ENCODE data around the gene ZNF43.
"Not testable (repeated sequence)": the region's sequence is repeated elsewhere in the genome, so short reads cannot be mapped to it uniquely, and the experiment has no call there.

Gene ZNF43

GRCh38 chr19:21835810-21836444 lies at the start of gene ZNF43:
TSS of gene ZNF43 (minus strand) at chr19:21836182. CDS start at chr19:21836038, 144 bp downstream.
- DNase-seq, result peak; percentile 6

GRCh38 chr19:21885516-21885915 lies 49.5 kb upstream of the ZNF43 start:
- not testable (repeated sequence) for DNase-seq

- DNase-seq, result not testable (repeated sequence)
Measured at GRCh38 chr19:21884786-21885185, 48.8 kb upstream of the ZNF43 start.

DNA sequence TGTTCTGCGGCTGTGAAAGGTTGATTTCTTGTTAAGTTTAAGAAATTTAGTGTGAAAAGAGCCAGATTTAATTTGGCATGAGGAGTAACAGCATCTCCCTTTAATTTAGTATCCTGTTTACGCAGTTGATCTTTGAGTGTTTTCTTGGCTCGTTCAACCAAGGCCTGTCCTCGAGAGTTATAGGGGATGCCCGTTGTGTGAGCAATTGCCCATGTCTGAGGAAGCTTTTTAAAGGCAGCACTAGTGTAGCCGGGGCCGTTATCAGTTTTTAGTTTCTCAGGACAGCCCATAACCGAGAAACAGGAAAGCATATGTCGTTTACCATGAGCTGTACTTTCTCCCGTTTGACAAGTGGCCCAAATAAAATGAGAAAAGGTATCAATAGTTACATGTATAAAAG lies 47.5 kb upstream of the ZNF43 start:
- no peak for DNase-seq

DNA sequence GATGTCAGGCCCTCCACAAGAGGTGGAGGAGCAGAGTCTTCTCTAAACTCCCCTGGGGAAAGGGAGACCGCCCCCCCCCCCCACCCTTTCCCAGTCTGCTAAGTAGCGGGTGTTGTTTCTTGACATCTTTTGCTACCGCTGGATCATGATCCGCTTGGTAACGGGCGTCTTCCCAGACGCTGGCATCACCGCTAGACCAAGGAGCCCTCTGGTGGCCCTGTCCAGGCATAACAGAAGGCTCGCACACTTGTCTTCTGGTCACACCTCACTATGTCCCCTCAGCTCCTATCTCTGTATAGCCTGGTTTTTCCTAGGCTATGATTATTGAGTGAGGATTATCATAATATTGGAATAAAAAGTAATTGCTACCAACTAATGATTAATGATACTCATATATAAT lies 44.8 kb upstream of the ZNF43 start:
- not testable (repeated sequence) for DNase-seq

DNA sequence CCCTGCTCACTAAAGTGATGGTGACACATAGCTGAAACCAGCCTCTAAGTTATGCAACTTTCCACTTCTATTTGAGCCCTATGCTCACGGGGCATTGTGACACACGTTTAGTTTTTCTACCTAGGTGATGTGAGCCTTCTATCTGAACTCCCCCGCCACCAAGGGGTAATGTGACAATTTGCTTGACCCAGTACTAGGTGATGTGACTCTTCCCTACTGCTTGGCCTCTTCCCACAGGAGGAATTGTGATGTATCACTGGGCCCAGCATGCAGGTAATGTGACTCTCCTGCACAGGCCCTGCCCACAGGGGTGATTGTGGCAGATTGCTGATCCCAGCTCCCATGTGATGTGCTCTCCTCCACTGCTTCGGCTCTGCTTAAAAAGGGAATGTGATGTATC lies 42.7 kb upstream of the ZNF43 start:
- DNase-seq, result no peak

- no peak for DNase-seq
Measured at GRCh38 chr19:21877976-21878375, 42.0 kb upstream of the ZNF43 start.

- not testable (repeated sequence) for DNase-seq
Measured at GRCh38 chr19:21876608-21877007, 40.6 kb upstream of the ZNF43 start.

GRCh38 chr19:21856773-21857514 lies 21.0 kb upstream of the ZNF43 start:
- DNase-seq, result no peak

DNA sequence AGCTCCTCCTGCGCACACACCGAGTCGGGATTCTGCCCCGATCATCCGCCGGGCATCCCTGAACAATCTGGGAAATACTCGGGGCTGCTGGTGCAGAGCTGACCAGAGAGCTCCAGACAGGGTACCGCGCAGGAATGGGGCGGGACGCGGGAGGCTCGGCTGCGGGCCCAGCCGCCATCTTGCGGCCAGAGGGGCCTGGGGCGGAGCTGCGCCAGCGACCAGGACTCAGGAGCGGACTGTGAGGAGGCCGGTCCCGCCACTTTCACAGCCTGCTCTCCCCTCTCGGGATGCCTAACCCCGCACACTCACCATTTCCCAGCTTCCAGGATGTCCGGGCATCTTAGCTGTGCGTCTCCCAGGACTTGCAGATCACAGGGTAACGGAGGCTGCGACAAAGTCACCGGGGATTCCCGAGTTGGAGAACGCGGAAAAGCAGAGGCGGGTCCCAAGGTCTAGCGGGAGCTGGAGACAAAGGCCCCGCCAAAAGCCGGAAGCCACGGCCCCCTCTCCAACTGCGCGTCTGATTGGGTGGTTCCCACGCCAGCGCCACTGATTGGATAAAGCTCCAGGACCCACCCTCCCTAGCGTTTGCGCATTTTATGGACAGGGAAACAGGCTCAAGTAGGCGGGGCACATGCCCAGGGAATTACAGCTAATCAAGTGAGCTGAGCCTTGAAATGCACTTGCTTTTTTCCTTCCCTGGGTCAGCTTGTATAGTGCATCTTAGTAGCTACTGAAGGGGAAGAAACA lies 15.8 kb upstream of the ZNF43 start:
- no peak for DNase-seq

DNA sequence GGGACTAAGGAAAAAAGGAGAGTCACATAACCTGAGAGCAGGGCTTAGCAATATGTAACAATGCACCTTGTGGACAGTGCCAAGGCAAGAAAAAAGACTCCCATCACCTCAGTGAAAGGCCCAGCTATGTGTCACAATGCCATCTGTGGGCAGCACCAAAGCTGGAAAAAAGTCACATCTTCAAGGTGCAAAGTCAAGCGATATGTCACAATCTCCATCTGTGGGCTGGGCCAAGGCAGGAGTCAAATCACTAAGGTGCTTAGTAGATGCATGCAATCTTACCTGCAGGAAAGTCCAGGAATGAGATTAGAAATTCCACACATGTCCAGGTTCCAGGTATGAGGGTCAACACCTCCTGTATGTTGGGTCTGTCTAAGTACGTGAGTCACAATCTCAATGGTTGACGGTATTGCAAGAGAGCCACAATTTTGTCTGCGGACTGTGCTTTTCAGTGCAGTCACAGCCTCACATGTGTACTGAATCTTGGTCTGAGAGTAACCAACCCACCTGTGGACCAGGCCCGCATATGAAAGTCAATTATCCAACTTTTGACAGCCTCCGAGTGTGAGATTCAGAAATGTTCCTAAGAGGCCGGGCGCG lies 14.8 kb upstream of the ZNF43 start:
- DNase-seq, result no peak

- DNase-seq, result no peak
Measured at GRCh38 chr19:21848706-21849105, 12.7 kb upstream of the ZNF43 start.

GRCh38 chr19:21843081-21843480 lies 7.1 kb upstream of the ZNF43 start:
- DNase-seq, result no peak

- no peak for DNase-seq
Measured at GRCh38 chr19:21841488-21842097, 5.6 kb upstream of the ZNF43 start.

DNA sequence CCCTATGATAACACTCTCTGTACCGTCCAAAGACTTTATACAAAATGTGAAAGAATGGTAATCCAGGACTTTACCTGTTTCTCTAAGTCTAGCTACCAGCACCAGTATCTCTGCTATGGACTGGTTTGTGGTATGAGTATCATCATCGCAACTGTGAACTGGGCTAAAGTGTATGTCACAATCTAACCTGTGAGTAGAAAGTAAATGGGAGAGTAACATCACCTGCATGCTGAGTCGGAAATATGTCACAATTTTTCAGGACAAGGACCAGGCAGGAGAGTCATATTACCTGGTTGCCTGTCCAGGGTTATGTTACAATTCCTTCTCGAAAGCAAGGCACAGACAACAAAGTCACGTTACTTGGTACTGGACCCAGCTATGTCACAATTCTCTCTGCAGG lies 5.1 kb upstream of the ZNF43 start:
- no peak for DNase-seq

DNA sequence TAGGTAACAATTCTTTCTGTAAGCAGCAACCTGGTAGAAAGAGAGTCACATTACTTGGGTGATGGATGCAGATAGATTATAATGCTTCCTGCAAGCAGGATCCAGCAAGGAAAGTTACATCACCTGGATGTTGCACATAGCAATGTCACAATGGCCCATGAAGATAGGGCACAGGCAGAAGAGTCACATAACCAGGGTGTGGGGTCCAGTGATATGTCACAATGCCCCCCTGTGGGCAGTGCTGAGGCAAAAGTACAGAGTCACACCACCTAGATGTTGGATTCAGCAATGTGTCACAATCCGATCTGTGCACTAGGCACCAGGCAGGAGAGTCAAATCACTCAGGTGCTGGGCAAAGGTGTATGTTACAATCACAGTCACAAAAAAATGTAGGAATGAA lies 4.0 kb upstream of the ZNF43 start:
- DNase-seq, result no peak

DNA sequence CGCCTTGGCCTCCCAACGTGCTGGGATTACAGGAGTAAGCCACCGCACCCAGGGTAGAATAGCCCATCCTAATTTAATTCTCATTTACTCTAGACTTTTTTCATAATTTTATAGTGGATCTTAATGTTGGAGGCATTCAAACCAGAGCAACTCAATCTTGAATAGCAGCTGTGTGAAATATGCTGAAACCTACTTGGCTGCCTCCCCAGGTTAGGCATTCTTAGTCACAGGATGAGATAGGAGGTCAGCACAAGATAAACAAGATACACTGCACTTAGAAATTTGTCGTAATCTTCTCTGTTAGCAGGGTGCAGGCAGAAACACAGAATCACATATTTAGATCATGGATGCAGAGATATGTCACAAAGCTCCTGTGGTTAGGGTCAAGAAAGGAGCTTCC lies 2.7 kb upstream of the ZNF43 start:
- DNase-seq, result no peak

DNA sequence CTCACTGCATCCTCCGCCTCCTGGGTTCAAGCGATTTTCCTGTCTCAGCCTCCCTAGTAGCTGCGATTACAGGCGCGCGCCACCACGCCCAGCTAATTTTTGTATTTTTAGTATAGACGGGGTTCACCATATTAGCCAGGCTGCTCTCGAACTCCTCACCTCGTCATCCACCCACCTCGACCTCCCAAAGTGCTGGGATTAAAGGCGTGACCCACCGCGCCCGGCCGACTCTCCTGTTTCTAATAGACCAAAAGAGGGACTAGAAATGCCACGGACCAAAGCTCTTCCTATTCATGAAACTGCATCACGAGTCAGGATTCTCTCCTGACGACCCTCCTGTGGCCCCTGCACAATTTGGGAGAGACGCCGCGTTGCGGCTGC lies 563 bp downstream of the ZNF43 start:
- no peak for DNase-seq

DNA sequence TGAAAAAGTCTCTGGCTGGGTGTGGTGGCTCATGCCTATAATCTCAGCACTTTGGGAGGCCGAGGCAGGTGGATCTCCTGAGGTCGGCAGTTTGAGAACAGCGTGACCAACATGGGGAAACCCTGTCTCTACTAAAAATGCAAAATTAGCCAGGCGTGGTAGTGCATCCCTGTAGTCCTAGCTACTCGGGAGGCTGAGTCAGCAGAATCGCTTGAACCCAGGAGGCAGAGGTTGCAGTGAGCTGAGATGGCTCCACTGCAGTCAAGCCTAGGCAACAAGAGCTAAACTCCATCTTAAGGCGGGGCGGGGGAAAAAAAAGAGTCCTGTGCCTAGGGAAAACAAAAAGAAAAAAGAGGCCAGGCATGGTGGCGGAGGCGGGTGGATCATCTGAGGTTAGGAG lies 2.2 kb downstream of the ZNF43 start:
- DNase-seq, result no peak

GRCh38 chr19:21824679-21825078 lies 11.3 kb downstream of the ZNF43 start:
- DNase-seq, result no peak

DNA sequence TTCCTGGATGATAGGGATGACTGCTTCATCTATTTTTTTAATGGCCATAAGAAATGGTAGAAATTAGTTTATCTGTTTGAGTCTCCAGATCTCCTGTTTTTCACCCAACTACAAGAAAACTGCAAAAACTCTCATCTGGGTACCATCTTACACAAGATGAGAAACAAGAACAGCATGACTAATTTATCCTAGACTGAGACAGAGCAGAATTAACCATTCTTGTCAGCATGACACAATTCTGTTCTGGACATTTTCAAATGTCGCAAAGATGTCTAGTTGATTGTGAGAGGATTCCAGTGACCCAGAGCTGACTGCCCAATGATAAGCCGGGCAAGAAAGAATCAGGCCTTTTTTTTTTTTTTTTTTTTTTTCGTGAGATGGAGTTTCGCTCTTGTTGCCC lies 12.8 kb downstream of the ZNF43 start:
- no peak for DNase-seq

GRCh38 chr19:21812448-21812847 lies 23.5 kb downstream of the ZNF43 start:
- no peak for DNase-seq

DNA sequence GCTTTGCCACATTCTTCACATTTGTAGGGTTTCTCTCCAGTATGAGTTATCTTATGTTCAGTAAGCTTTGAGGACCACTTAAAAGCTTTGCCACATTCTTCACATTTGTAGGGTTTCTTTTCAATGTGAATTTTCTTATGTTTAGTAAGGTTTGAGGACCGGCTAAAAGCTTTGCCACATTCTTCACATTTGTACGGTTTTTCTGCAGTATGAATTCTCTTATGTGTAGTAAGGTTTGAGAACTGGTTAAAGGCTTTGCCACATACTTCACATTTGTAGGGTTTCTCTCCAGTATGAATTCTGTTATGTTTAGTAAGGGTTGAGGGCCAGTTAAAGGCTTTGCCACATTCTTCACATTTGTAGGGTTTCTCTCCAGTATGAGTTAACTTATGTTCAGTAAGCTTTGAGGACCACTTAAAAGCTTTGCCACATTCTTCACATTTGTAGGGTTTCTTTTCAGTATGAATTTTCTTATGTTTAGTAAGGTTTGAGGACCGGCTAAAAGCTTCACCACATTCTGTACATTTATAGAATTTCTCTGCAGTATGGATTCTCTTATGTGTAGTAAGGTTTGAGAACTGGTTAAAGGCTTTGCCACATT lies 27.5 kb downstream of the ZNF43 start:
- not testable (repeated sequence) for DNase-seq

Data from SHP77 treated with DMSO at 0.1 percent for 48 hours (cell line).